M059J (cell line): ENCODE data around the gene AK9. TPM values are rescaled to one million over a fixed set of nuclear protein-coding genes. Genes with fewer than 3 reads are reported as not detected.

Experiments used
- DNase-seq: peaks from one replicate; pipeline ENCODE4 v3.0.0-alpha.2; 2012; ENCODE audit warnings: low read depth
- total RNA-seq: library from RNA; depleted of rRNA; stranded (reverse); fragments of >200 nt; shearing (Covaris generic); gene quantifications from 2 replicates; pipeline ENCODE4 v1.2.3, GENCODE V29; 2014

The AK9 gene
- total RNA-seq, 1 experiment from 2014 or later = 3.7 TPM

- DNase-seq = peak; percentile 91
These were observed 177.4 kb downstream of the AK9 start for GRCh38 chr6:109513571-109514071.

- DNase-seq = no peak
These were observed 178.7 kb downstream of the AK9 start for GRCh38 chr6:109512271-109512817.

DNA sequence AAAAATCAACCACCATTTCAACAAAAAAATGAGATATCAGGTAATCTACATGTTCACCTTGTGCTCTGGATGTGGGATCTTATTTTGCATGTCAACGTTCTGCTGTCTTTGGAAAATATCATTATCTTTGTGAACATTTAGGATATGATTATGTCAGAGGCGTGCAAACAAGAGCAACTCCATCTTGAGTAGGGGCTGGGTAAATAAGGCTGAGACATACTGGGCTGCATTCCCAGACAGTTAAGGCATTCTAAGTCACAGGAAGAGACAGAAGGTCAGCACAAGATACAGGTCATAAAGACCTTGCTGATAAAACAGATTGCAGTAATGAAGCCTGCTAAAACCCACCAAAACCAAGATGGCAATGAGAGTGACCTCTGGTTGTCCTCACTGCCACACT lies 179.2 kb downstream of the AK9 start:
- DNase-seq = peak; percentile 32

GRCh38 chr6:109510358-109510757 lies 180.6 kb downstream of the AK9 start:
- no peak for DNase-seq

- no peak for DNase-seq
These were observed 182.7 kb downstream of the AK9 start for GRCh38 chr6:109508166-109508860.

DNA sequence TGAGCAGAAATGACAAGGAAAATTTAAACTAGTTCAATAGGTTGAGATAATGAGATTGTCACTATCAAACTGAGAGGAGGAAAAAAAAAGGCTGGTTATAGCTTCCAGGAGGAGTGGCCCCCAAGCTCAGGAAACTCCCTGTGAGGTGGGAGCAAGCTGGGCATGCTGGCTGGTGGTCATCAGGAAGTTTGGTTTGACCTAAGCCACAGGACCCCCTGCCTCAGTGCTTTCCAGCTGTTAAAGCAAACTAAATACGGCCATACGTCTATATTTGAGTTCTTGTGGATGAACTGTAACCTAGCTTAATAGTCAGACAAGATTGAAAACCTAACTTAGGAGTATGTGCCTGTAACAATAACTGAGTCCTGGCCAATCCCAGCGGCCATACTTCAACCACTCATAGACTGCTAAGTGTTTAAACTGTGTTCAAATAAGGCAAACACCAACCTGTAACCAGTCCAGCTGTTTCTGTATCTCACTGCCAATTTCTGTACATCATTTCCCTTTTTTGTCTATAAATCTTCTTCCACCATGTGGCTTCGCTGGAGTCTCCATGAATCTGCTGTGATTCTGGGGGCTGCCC lies 183.4 kb downstream of the AK9 start:
- DNase-seq = no peak

GRCh38 chr6:109506841-109507240 lies 184.2 kb downstream of the AK9 start:
- DNase-seq = no peak

- DNase-seq = no peak
These were observed 184.7 kb downstream of the AK9 start for GRCh38 chr6:109506314-109506713.

- no peak for DNase-seq
These were observed 187.4 kb downstream of the AK9 start for GRCh38 chr6:109503327-109504224.

- DNase-seq = no peak
These were observed 192.1 kb downstream of the AK9 start for GRCh38 chr6:109498936-109499335.

GRCh38 chr6:109498052-109498451 lies 192.9 kb downstream of the AK9 start:
- no peak for DNase-seq

GRCh38 chr6:109496036-109496772 lies 194.8 kb downstream of the AK9 start:
- no peak for DNase-seq

- DNase-seq = no peak
These were observed 197.1 kb downstream of the AK9 start for GRCh38 chr6:109493865-109494264.

DNA sequence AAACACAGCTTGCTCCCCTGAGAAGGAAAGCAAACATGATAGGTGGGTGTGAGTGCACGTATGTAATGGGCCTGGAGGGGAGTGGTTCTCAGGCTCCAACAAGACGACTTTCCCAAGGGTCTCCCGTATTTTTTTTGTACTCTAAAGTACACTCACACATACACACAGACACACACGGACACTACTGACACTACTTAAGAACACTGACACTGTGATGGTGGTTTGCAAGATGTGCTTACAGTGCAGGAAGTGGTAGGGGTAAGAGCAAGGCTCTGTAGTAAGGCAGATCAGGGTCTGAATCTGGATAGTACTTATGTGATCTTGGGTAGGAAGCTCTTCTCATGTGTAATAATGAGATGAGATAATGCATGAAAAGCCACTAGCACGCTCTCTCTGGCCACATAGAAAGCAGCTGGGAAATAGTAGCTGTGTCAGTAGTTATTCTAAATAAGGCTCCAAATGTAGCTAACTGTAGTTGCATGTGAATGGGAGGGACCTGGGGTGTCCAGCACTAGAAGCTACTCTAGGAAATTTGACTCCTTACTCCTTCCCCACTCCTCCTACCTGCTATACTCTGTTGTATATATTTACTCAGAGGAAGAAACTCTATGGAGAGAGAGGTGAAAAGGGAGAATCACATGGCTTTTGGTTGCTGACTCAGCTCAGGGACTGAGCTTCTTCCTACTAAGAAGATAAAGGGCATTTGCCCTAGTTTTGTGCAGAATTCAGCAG lies 199.6 kb downstream of the AK9 start:
- peak; percentile 72 for DNase-seq

GRCh38 chr6:109490713-109491112 lies 200.3 kb downstream of the AK9 start:
- no peak for DNase-seq

DNA sequence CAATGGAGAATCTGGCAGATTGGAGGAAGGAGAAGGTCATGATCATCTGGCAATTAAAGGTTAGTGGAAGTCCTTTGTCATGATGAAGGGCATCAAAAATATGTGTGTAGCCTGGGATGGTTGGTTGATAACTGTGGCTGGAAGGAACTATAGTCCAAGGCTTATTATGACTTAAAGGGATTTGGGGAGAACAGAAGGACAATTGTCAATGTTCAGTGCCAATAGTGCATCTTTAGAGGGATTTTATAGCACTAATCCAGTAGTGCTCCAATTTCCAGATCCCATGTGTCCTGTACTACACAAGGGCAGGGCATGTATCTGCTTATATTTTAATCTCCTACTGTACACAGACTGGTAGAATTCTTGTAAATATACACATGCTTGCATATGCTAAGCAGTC lies 203.0 kb downstream of the AK9 start:
- no peak for DNase-seq

DNA sequence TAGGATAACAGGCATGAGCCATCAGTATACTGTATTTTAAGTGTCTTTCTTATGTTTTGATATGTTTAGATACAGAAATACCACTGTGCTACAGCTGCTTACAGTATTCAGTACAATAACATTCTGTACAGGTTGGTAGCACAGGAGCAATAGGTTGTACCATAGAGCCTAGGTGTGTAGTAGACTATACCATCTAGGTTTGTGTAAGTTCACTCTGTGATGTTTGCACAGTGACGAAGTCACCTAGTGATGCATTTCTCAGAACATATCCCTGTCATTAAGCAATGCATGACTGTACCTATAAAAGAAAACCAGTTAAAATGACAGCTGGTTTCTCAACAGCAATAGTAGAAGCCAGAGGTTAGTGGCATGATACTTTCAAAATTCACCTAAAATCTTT lies 204.9 kb downstream of the AK9 start:
- DNase-seq = no peak

DNA sequence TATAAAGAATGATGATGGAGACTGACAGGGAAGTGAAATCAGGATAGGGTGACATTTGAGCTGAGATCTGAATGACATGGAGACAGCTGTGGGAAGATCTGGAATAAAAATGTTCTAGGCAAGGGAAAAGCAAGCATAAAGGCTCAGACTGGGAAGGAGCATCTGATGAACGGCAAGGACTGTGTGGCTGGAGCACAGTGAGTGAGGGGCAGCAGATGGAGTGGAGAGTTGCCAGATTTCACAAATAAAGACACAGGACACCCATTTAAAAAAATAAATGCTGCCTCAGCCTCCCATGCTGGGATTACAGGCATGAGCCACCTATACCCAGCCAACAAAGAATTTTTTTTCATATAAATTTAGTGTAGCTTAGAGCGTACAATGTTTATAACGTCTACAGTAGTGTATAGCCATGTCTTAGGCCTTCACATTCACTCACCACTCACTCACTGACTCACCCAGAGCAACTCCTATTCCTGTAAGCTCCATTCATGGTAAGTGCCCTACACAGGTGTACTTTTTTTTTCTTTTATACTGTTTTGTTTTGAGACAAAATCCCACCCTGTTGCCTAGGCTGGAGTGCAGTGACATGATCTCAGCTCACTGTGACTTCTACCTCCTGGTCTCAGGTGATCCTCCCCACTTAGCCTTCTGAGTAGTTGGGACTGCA lies 205.6 kb downstream of the AK9 start:
- no peak for DNase-seq

GRCh38 chr6:109484122-109484521 lies 206.9 kb downstream of the AK9 start:
- no peak for DNase-seq

DNA sequence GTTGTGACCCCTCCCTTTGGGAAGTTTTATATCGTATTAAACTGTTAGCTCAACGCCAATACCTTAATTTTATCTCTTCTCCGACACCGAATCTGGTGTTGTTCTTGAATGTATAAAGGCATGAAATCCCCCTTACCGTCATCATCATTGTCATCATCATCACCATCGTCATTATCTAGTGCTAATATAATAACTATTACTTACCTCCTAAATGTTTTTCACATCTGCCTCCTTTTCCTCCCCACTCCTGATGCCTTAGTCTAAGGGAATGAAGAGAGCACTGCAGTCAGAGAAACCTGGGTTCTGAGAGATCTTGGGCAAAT lies 207.3 kb downstream of the AK9 start:
- no peak for DNase-seq
